Tibial nerve (tissue), 4 donors: ENCODE results near the gene GPX8. TPM values are rescaled to one million over a fixed set of nuclear protein-coding genes. Genes with fewer than 3 reads are reported as not detected.

ENCODE experiments used
- DNase-seq, 2 donors: peaks; one replicate each; pipeline ENCODE4 v3.0.0-alpha.2; 2019; ENCODE audit warnings: low spot score in 2 of 2
- H3K27ac ChIP-seq, 4 donors: fragments of 200-600 bp; sonication (generic) in 3 of 4; one replicate each; pipeline ENCODE4 v1.5.1; 2017 to 2019; ENCODE audit warnings: mild to moderate bottlenecking in 1 of 4
- H3K27me3 ChIP-seq, 2 donors: fragments of 200-600 bp; sonication (generic) in 1 of 2; one replicate each; pipeline versions ENCODE4 v1.5.1 to v1.6.0; 2017 to 2019
- H3K36me3 ChIP-seq, 3 donors: fragments of 200-600 bp; sonication (generic); one replicate each; pipeline ENCODE4 v1.5.1; 2018 to 2019
- H3K4me1 ChIP-seq, 4 donors: fragments of 200-600 bp; sonication (generic) in 3 of 4; one replicate each; pipeline ENCODE4 v1.5.1; 2017 to 2019
- H3K4me3 ChIP-seq, 4 donors: fragments of 200-600 bp; sonication (generic) in 3 of 4; one replicate each; pipeline ENCODE4 v1.5.1; 2017 to 2019; ENCODE audit warnings: mild to moderate bottlenecking in 1 of 4, moderate library complexity in 1 of 4
- H3K9me3 ChIP-seq, 4 donors: fragments of 200-600 bp; sonication (generic) in 3 of 4; one replicate each; pipeline ENCODE4 v1.5.1; 2017 to 2019
- CTCF ChIP-seq, 5 experiments: fragments of 200-600 bp in 3 of 5; fragments of 450-650 bp in 2 of 5; sonication (generic) in 3 of 5; IDR thresholded peaks; one replicate each; pipeline ENCODE4 v1.5.1; 2016 to 2019; ENCODE audit warnings: antibody characterized with exemption in 5 of 5, mild to moderate bottlenecking in 3 of 5, moderate library complexity in 2 of 5
- EP300 ChIP-seq, 2 donors: sonication (generic); formaldehyde crosslinking; IDR thresholded peaks; one replicate each; pipeline ENCODE4 v1.6.1; 2017; ENCODE audit warnings: antibody characterized with exemption in 2 of 2, mild to moderate bottlenecking in 1 of 2
- POLR2A ChIP-seq, 2 donors: fragments of 450-650 bp; IDR thresholded peaks; one replicate each; pipeline ENCODE4 v1.6.1; 2017; ENCODE audit warnings: antibody characterized with exemption in 2 of 2, mild to moderate bottlenecking in 2 of 2, moderate library complexity in 2 of 2
- WGBS, 2 donors: methylation state at CpG; one replicate each; pipeline ENCODE4 v1.1.5; 2018; 5-methylcytosine and 5-hydroxymethylcytosine counted together
- total RNA-seq, 4 donors: library from RNA; depleted of rRNA; stranded (reverse); fragments of >200 nt; gene quantifications; one replicate each; pipeline ENCODE4 v1.1.0, GENCODE V29; 2016

Gene GPX8
- total RNA-seq, 4 donors from 2014 or later, result 12.0 to 26.7 (median 19.5) TPM

GRCh38 chr5:55172051-55172899 lies 12.3 kb downstream of the GPX8 start:
- Histone ChIP-seq H3K4me3 (peak overlapping the region in 3 of 4 donors; percentile 46 to 54 (median 49)), H3K27me3 (peaks cover 0 to 40% of the 10 kb centered on the region in 2 donors), H3K9me3 (no peaks in the 10 kb centered on the region), H3K27ac (peak overlapping the region in 1 of 4 donors; percentile 2), H3K36me3 (peaks cover 0 to 6% (median 0%) of the 10 kb centered on the region in 3 donors), H3K4me1 (peaks cover 0 to 38% (median 18%) of the 10 kb centered on the region in 4 donors)
- DNase-seq, result peak in 1 of 2 donors; percentile 29
- 5% methylated on average over 15 of the region's 15 CpGs for WGBS, 2 donors
- TF ChIP-seq POLR2A (IDR thresholded peaks at IDR 0.05) (no peak), CTCF (IDR thresholded peaks at IDR 0.05) (peak; percentile 69 to 83 (median 74)), EP300 (IDR thresholded peaks at IDR 0.05) (peak in 1 of 2 donors; percentile 13)

GRCh38 chr5:55172937-55173686 lies 13.1 kb downstream of the GPX8 start, which contains the start of gene CDC20B:
Gene CDC20B (minus strand): TSS chr5:55173177. CDS start chr5:55173000, 177 bp downstream.
- H3K9me3 ChIP-seq, result no peaks in the 10 kb centered on the region
- H3K4me3 ChIP-seq, result peak within 1 kb of the TSS; percentile 46 to 54 (median 48)
- TF ChIP-seq POLR2A (IDR thresholded peaks at IDR 0.05), result no peak
- H3K36me3 ChIP-seq, result no peaks in the 10 kb centered on the region
- H3K27ac ChIP-seq, result peak within 1 kb of the TSS in 1 of 4 donors; percentile 62
- H3K27me3 ChIP-seq, result peaks cover 0 to 48% of the 10 kb centered on the region in 2 donors
- H3K4me1 ChIP-seq, result peaks cover 0 to 38% (median 18%) of the 10 kb centered on the region in 4 donors
- DNase-seq, result peak; percentile 28 to 39
- WGBS, 2 donors, result 0 to 1% methylated on average over 39 to 65 of the region's 69 CpGs

GRCh38 chr5:55173687-55174230 lies 13.8 kb downstream of the GPX8 start:
- Histone ChIP-seq H3K27ac (peak overlapping the region in 1 of 4 donors; percentile 62), H3K36me3 (no peaks in the 10 kb centered on the region), H3K27me3 (peaks cover 0 to 53% of the 10 kb centered on the region in 2 donors), H3K4me1 (peaks cover 0 to 38% (median 18%) of the 10 kb centered on the region in 4 donors), H3K4me3 (peak overlapping the region; percentile 28 to 54 (median 48)), H3K9me3 (no peaks in the 10 kb centered on the region)
- WGBS, 2 donors, result 27% methylated on average over 8 of the region's 8 CpGs
- no peak for DNase-seq
- TF ChIP-seq CTCF (IDR thresholded peaks at IDR 0.05) (no peak), EP300 (IDR thresholded peaks at IDR 0.05) (no peak), POLR2A (IDR thresholded peaks at IDR 0.05) (no peak)

GRCh38 chr5:55175781-55176175 lies 15.8 kb downstream of the GPX8 start:
- no peaks in the 10 kb centered on the region for H3K36me3 ChIP-seq
- H3K9me3 ChIP-seq, result no peaks in the 10 kb centered on the region
- TF ChIP-seq CTCF (IDR thresholded peaks at IDR 0.05), result no peak
- no peak for TF ChIP-seq EP300 (IDR thresholded peaks at IDR 0.05)
- no peak for TF ChIP-seq POLR2A (IDR thresholded peaks at IDR 0.05)
- H3K27ac ChIP-seq, result no peak overlapping the region
- no peak for DNase-seq
- WGBS, 2 donors, result 13 to 15% methylated on average over 7 of the region's 7 CpGs
- peaks cover 0 to 38% (median 18%) of the 10 kb centered on the region in 4 donors for H3K4me1 ChIP-seq
- peaks cover 0 to 59% of the 10 kb centered on the region in 2 donors for H3K27me3 ChIP-seq
- H3K4me3 ChIP-seq, result peak overlapping the region in 3 of 4 donors; percentile 19 to 51 (median 31)

- H3K9me3 ChIP-seq, result no peaks in the 10 kb centered on the region
- no peak overlapping the region for H3K27ac ChIP-seq
- peaks cover 0 to 38% (median 18%) of the 10 kb centered on the region in 4 donors for H3K4me1 ChIP-seq
- TF ChIP-seq CTCF (IDR thresholded peaks at IDR 0.05) (peak in 4 of 5 experiments; percentile 34 to 43 (median 41)), POLR2A (IDR thresholded peaks at IDR 0.05) (no peak)
- H3K4me3 ChIP-seq, result peak overlapping the region; percentile 19 to 51 (median 26)
- 2 to 3% methylated on average over 43 to 44 of the region's 44 CpGs for WGBS, 2 donors
- H3K36me3 ChIP-seq, result no peaks in the 10 kb centered on the region
- H3K27me3 ChIP-seq, result peaks cover 0 to 59% of the 10 kb centered on the region in 2 donors
- DNase-seq, result no peak
These were observed 16.3 kb downstream of the GPX8 start for GRCh38 chr5:55176176-55176818.
